ENCODE data around the gene SLC25A46. TPM values are rescaled to one million over a fixed set of nuclear protein-coding genes. Genes with fewer than 3 reads are reported as not detected.

SLC25A46 gene
- total and polyA plus RNA-seq, 3 donors from 2014 or later, result 38.4 to 42.9 (median 42.3) TPM

DNA sequence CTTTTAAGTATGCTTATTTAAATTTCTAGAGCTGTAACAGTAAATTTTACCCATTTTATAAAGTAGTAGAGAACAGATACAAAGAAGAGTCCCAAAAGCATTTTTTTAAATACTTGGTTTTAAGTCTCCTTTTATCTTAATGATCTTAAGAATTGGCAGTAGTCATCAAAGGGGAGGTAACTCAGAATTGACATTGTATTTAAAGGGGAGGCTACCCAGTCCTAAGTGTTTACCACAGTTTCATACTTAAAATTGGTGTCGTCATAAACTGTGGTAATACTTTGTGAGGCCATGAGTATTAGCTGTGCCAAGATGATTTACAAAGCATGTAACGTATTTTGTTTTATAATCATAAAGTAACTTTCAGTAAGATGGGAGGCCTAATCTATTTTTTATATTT, 14.8 kb downstream of the SLC25A46 start:
- TF ChIP-seq, protein P1, sequence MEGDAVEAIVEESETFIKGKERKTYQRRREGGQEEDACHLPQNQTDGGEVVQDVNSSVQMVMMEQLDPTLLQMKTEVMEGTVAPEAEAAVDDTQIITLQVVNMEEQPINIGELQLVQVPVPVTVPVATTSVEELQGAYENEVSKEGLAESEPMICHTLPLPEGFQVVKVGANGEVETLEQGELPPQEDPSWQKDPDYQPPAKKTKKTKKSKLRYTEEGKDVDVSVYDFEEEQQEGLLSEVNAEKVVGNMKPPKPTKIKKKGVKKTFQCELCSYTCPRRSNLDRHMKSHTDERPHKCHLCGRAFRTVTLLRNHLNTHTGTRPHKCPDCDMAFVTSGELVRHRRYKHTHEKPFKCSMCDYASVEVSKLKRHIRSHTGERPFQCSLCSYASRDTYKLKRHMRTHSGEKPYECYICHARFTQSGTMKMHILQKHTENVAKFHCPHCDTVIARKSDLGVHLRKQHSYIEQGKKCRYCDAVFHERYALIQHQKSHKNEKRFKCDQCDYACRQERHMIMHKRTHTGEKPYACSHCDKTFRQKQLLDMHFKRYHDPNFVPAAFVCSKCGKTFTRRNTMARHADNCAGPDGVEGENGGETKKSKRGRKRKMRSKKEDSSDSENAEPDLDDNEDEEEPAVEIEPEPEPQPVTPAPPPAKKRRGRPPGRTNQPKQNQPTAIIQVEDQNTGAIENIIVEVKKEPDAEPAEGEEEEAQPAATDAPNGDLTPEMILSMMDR (IDR thresholded peaks at IDR 0.05), result no peak
- no peak for TF ChIP-seq POLR2A (IDR thresholded peaks at IDR 0.05)
- no peak for DNase-seq
- H3K36me3 ChIP-seq (ENCODE audit: low read depth, missing control alignments), result no peaks in the 10 kb centered on the region
- H3K4me1 ChIP-seq, result no peaks in the 10 kb centered on the region
- no peak overlapping the region for H3K27ac ChIP-seq
- no peaks in the 10 kb centered on the region for H3K9me3 ChIP-seq
- intact Hi-C loops (cut with DNase I; ENCODE audit: low total_unique reads), result no loop called here
- no peaks in the 10 kb centered on the region for H3K27me3 ChIP-seq
- no peak overlapping the region for H3K4me3 ChIP-seq
- 91 to 92% methylated on average over 2 of the region's 2 CpGs for WGBS, 2 donors

DNA sequence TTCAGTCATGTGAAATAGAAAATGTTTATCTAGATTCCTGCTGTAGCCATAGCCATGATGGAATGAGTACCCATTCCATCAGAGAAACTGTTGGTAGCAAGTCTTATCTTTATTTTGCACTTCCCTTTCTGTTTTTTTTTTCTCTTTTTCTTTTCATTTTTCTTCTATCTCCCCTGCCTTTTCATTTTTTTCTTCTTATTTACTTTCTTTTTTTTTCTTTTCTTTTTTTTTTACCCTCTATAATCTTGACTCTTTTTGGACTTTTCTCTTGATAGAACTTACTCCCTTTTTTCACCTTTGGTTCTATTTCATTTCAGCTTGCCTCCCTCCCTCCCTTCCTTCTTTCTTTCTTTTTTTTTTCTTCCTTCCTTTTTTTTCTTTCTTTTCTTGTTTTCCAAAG, 15.4 kb downstream of the SLC25A46 start:
- H3K4me3 ChIP-seq, result no peak overlapping the region
- H3K27ac ChIP-seq, result no peak overlapping the region
- no peaks in the 10 kb centered on the region for H3K9me3 ChIP-seq
- no peaks in the 10 kb centered on the region for H3K36me3 ChIP-seq (ENCODE audit: low read depth, missing control alignments)
- TF ChIP-seq, protein P1 (IDR thresholded peaks at IDR 0.05), result no peak
- TF ChIP-seq POLR2A (IDR thresholded peaks at IDR 0.05), result no peak
- intact Hi-C loops (cut with DNase I; ENCODE audit: low total_unique reads), result no loop called here
- no peak for DNase-seq
- no peaks in the 10 kb centered on the region for H3K4me1 ChIP-seq
- H3K27me3 ChIP-seq, result no peaks in the 10 kb centered on the region

DNA sequence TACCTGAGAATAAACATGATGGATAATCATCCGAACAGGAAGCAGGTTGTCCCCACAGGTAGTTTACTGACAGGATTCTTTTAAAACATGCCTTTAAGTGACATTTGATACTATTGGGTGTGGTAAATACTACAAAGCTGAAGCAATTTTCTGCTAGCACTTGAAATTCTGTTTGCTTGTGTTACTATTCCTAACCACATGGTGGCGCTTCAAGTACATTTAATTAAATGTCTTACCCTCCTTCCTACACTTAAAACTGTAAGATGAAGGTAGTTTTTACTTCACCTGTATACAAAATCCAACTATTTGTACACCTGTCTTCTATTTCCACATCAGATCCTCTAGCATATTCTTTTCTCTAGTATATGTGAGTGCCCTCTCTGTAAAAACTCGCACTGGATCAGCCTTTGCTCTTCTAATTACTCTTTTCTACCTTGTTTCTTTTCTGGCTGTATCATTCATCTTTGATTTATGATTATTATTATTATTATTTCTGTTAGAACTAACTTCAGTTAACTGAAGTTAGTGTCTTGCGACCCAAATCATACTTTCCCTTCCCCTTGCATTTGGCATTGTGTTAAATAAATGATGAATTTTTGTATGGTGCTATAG, 18.4 kb downstream of the SLC25A46 start:
- DNase-seq, result peak; percentile 22
- H3K9me3 ChIP-seq, result no peaks in the 10 kb centered on the region
- no peak overlapping the region for H3K27ac ChIP-seq
- TF ChIP-seq, protein P1 (IDR thresholded peaks at IDR 0.05), result peak in 2 of 3 experiments; percentile 49 to 70
- TF ChIP-seq POLR2A (IDR thresholded peaks at IDR 0.05), result no peak
- no peaks in the 10 kb centered on the region for H3K4me1 ChIP-seq
- no peak overlapping the region for H3K4me3 ChIP-seq
- WGBS, 2 donors, result 59 to 67% methylated on average over 4 of the region's 4 CpGs
- no peaks in the 10 kb centered on the region for H3K27me3 ChIP-seq
- H3K36me3 ChIP-seq (ENCODE audit: low read depth, missing control alignments), result no peaks in the 10 kb centered on the region
- intact Hi-C loops (cut with DNase I; ENCODE audit: low total_unique reads), result no loop called here

DNA sequence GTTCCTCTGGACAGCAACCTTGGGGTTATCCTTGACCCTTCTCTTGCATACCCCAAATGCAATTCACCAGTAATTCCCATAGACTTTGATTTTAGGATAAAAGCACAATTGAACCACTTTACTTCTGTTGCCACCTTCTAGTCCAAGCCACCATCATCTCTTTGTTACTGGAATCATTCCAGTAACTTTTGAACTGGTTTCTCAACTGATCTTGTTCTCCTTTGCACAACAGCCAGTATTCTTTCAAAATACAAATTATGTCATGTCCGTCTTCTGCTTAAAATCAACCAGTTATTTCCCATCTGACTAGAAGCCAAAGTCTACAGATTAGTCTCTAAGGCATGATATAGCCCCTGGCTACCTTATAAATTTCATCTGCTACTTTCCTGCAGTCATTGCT, 21.4 kb downstream of the SLC25A46 start:
- H3K36me3 ChIP-seq (ENCODE audit: low read depth, missing control alignments), result no peaks in the 10 kb centered on the region
- DNase-seq, result no peak
- intact Hi-C loops (cut with DNase I; ENCODE audit: low total_unique reads), result no loop called here

More for the DNA sequence above, 21.4 kb downstream of the SLC25A46 start:
- 97 to 100% methylated on average over 1 of the region's 1 CpG for WGBS, 2 donors
- no peak overlapping the region for H3K4me3 ChIP-seq
- no peaks in the 10 kb centered on the region for H3K9me3 ChIP-seq
- no peaks in the 10 kb centered on the region for H3K27me3 ChIP-seq
- no peak for TF ChIP-seq POLR2A (IDR thresholded peaks at IDR 0.05)
- TF ChIP-seq, protein P1 (IDR thresholded peaks at IDR 0.05), result no peak
- no peaks in the 10 kb centered on the region for H3K4me1 ChIP-seq
- H3K27ac ChIP-seq, result no peak overlapping the region

All from testis (tissue), 3 donors.